ENCODE data around the gene IGSF1.
"Not testable (repeated sequence)": the region's sequence is repeated elsewhere in the genome, so short reads cannot be mapped to it uniquely, and the experiment has no call there.

The IGSF1 gene

DNA sequence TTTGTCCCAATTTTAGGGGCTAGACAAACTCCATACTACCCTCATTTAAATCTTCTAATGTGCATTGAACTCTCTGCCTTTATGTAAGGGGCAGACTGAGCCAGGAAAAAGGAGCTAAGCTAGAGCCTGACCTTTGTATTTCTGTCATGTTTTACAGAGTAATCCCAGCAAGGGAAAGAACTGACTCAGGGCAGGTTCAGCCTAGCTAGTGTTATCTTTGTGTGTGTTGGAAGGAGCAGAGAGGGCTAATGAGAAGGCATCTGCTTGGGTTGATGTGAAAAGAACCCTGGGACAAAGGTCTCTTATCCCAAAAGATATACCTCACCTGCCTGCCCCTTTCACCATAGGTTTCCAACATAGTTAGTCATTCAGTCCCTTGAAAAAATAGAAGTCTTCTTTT, 31.7 kb downstream of the IGSF1 start:
- no peak for ATAC-seq
- TF ChIP-seq BACH2 (CRISPR knock-in tag; IDR thresholded peaks at IDR 0.05; ENCODE audit: borderline replicate concordance) = no peak
- TF ChIP-seq ZFP30 (CRISPR knock-in tag; IDR thresholded peaks at IDR 0.05) = no peak
- TF ChIP-seq, protein P1, sequence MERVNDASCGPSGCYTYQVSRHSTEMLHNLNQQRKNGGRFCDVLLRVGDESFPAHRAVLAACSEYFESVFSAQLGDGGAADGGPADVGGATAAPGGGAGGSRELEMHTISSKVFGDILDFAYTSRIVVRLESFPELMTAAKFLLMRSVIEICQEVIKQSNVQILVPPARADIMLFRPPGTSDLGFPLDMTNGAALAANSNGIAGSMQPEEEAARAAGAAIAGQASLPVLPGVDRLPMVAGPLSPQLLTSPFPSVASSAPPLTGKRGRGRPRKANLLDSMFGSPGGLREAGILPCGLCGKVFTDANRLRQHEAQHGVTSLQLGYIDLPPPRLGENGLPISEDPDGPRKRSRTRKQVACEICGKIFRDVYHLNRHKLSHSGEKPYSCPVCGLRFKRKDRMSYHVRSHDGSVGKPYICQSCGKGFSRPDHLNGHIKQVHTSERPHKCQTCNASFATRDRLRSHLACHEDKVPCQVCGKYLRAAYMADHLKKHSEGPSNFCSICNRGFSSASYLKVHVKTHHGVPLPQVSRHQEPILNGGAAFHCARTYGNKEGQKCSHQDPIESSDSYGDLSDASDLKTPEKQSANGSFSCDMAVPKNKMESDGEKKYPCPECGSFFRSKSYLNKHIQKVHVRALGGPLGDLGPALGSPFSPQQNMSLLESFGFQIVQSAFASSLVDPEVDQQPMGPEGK (CRISPR knock-in tag; IDR thresholded peaks at IDR 0.05; ENCODE audit: borderline replicate concordance) = no peak
- no peak for TF ChIP-seq ZNF70 (CRISPR knock-in tag; IDR thresholded peaks at IDR 0.05)

DNA sequence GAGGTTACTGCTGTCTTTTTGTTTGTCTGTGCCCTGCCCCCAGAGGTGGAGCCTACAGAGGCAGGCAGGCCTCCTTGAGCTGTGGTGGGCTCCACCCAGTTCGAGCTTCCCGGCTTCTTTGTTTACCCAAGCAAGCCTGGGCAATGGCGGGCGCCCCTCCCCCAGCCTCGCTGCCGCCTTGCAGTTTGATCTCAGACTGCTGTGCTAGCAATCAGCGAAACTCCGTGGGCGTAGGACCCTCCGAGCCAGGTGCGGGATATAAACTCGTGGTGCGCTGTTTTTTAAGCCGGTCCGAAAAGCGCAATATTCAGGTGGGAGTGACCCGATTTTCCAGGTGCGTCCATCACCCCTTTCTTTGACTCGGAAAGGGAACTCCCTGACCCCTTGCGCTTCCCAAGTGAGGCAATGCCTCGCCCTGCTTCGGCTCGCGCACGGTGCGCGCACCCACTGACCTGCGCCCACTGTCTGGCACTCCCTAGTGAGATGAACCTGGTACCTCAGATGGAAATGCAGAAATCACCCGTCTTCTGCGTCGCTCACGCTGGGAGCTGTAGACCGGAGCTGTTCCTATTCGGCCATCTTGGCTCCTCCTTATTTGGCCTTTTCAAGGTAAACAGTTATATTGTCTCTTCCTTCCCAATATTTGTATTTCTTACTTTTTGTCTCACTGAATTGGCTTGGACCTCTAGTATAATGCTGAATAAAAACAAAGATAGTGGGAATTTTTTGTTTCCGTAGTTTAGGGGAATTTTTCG, 37.9 kb downstream of the IGSF1 start:
- not testable (repeated sequence) for ATAC-seq

GRCh38 chrX:131239057-131239456, 50.0 kb downstream of the IGSF1 start:
- TF ChIP-seq ESRRG (CRISPR knock-in tag; IDR thresholded peaks at IDR 0.05) (no peak), ZFP3 (CRISPR knock-in tag; IDR thresholded peaks at IDR 0.05) (no peak), BACH2 (CRISPR knock-in tag; IDR thresholded peaks at IDR 0.05; ENCODE audit: borderline replicate concordance) (no peak), ZNF8 (CRISPR knock-in tag; IDR thresholded peaks at IDR 0.05) (no peak), CSDC2 (CRISPR knock-in tag; IDR thresholded peaks at IDR 0.05) (no peak), ZFP30 (CRISPR knock-in tag; IDR thresholded peaks at IDR 0.05) (no peak)

GRCh38 chrX:131237363-131237762, 51.7 kb downstream of the IGSF1 start:
- ATAC-seq = no peak
- no peak for TF ChIP-seq CREB5 (CRISPR knock-in tag; IDR thresholded peaks at IDR 0.05; ENCODE audit: low read depth)
- no peak for TF ChIP-seq PPARA (CRISPR knock-in tag; IDR thresholded peaks at IDR 0.05; ENCODE audit: borderline replicate concordance)
- TF ChIP-seq ZFP30 (CRISPR knock-in tag; IDR thresholded peaks at IDR 0.05) = no peak
- no peak for TF ChIP-seq ZFP3 (CRISPR knock-in tag; IDR thresholded peaks at IDR 0.05)
- TF ChIP-seq SNAI2 (CRISPR knock-in tag; IDR thresholded peaks at IDR 0.05) = no peak
- no peak for TF ChIP-seq TOX (CRISPR knock-in tag; IDR thresholded peaks at IDR 0.05; ENCODE audit: borderline replicate concordance)

More at GRCh38 chrX:131239057-131239456, 50.0 kb downstream of the IGSF1 start:
- no peak for ATAC-seq

DNA sequence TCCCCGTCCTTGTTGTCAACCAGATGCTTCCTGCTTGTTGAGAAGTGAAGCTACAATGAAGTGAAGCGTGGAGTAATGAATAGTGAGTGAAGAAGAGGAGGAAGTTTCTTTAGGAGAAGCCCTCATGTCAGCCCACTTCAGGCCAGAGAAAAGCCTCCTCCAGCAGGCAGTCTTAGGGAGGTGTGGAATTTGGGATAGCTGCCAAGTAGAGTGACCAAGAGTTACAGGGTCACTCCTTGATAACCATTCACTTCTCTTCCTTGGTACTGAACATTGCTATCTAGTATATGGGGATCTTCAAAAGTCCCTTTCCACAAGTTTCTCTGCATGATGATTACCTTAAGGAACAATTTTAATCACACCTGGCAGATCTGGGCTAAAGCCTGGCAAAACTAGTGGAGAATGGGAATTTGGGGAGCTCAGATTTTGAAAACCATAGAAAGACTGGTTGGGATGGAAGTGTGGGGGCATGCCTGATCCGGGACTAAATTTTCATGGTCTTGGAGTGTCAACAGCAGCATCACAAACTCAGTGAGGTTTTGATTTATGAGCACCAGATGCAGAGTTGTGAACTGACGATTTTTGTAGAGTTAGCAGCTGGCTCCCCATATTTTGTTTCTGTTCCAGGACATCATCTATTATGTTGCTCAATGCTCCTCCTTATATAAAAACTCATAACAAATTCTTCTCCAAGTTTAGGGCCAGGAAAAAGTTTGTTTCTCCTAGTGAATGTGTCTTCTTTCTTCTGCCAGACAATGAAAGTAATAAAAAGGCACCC, 53.1 kb downstream of the IGSF1 start:
- ATAC-seq = no peak
- no peak for TF ChIP-seq GLIS3 (CRISPR knock-in tag; IDR thresholded peaks at IDR 0.05)
- TF ChIP-seq ZNF565 (CRISPR knock-in tag; conservative IDR thresholded peaks at IDR 0.05; ENCODE audit: low read depth) = no peak
- no peak for TF ChIP-seq OSR1 (CRISPR knock-in tag; IDR thresholded peaks at IDR 0.05)
- no peak for TF ChIP-seq CREB5 (CRISPR knock-in tag; IDR thresholded peaks at IDR 0.05; ENCODE audit: low read depth)
- TF ChIP-seq ISL1 (CRISPR knock-in tag; IDR thresholded peaks at IDR 0.05) = no peak
- TF ChIP-seq ZC3H10 (CRISPR knock-in tag; IDR thresholded peaks at IDR 0.05) = no peak
- TF ChIP-seq ZFP30 (CRISPR knock-in tag; IDR thresholded peaks at IDR 0.05) = no peak
- TF ChIP-seq, protein P2, sequence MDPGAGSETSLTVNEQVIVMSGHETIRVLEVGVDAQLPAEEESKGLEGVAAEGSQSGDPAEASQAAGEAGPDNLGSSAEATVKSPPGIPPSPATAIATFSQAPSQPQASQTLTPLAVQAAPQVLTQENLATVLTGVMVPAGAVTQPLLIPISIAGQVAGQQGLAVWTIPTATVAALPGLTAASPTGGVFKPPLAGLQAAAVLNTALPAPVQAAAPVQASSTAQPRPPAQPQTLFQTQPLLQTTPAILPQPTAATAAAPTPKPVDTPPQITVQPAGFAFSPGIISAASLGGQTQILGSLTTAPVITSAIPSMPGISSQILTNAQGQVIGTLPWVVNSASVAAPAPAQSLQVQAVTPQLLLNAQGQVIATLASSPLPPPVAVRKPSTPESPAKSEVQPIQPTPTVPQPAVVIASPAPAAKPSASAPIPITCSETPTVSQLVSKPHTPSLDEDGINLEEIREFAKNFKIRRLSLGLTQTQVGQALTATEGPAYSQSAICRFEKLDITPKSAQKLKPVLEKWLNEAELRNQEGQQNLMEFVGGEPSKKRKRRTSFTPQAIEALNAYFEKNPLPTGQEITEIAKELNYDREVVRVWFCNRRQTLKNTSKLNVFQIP (CRISPR knock-in tag; IDR thresholded peaks at IDR 0.05; ENCODE audit: borderline replicate concordance, low read depth) = no peak
- TF ChIP-seq RARB (CRISPR knock-in tag; IDR thresholded peaks at IDR 0.05) = no peak
- no peak for TF ChIP-seq ZNF70 (CRISPR knock-in tag; IDR thresholded peaks at IDR 0.05)
- no peak for TF ChIP-seq ARNTL (CRISPR knock-in tag; IDR thresholded peaks at IDR 0.05; ENCODE audit: borderline replicate concordance, low read depth)
- no peak for TF ChIP-seq ZNF8 (CRISPR knock-in tag; IDR thresholded peaks at IDR 0.05)
- no peak for TF ChIP-seq TSHZ2 (CRISPR knock-in tag; IDR thresholded peaks at IDR 0.05)

Measured in SK-N-SH treated with all-trans-retinoic acid at 6 μM for 48 hours (cell line).